DMS53 treated with DMSO at 0.1 percent for 48 hours (cell line): ENCODE results near the gene RIMOC1.

Experiments used
- DNase-seq: peaks from one replicate; lab custom pipeline; 2025; ENCODE audit not compliant: unreplicated experiment; lab: John Stamatoyannopoulos, UW

The RIMOC1 gene, protein sequence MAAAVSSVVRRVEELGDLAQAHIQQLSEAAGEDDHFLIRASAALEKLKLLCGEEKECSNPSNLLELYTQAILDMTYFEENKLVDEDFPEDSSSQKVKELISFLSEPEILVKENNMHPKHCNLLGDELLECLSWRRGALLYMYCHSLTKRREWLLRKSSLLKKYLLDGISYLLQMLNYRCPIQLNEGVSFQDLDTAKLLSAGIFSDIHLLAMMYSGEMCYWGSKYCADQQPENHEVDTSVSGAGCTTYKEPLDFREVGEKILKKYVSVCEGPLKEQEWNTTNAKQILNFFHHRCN

GRCh38 chr5:41903892-41904799, at the start of gene RIMOC1:
TSS of gene RIMOC1 (plus strand) at chr5:41904344. CDS start at chr5:41904368, 24 bp downstream.
- peak; percentile 96 for DNase-seq

DNA sequence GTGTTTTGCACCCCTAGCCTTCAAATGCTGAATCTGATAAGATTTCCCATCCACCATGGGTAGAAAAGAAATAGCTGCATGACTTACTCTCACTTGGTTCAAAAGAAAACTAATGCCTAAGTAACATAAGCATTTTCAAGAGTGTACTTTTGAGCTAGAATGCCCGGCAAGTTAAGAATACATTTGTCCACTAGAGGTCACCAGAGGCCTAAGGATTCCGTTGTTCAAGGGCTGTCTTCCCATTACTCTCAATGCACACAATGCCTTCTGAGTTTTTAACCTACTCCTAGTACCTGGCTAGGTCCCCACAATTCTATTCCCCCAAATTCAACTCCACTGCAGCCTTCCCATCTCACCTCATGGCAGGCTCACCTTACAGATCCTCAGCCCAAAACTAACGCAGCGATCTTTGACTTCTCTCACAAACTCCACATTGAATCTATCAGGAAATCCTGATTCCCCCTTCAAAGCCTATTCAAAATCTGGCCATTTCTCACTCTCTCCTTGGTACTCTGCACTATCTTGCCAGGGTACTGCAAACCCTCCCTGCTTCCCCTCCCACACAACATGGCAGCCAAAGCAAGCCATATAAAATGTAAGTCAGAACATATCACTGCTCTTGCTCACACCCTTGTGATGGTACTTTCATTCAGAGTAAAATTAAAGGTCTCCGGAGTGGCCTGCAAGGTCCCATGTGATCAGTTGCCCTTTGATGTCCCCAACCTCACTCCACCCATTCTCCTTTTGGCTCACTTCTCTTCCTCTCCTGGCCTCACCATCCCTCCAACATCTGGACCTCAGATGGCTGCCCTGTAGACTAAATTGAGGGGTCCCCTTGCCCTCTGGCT, 47.3 kb upstream of the RIMOC1 start:
- peak; percentile 38 for DNase-seq

GRCh38 chr5:41857989-41858388, 46.2 kb upstream of the RIMOC1 start:
- no peak for DNase-seq

- DNase-seq = no peak
Measured at GRCh38 chr5:41858890-41859289, 45.3 kb upstream of the RIMOC1 start.

DNA sequence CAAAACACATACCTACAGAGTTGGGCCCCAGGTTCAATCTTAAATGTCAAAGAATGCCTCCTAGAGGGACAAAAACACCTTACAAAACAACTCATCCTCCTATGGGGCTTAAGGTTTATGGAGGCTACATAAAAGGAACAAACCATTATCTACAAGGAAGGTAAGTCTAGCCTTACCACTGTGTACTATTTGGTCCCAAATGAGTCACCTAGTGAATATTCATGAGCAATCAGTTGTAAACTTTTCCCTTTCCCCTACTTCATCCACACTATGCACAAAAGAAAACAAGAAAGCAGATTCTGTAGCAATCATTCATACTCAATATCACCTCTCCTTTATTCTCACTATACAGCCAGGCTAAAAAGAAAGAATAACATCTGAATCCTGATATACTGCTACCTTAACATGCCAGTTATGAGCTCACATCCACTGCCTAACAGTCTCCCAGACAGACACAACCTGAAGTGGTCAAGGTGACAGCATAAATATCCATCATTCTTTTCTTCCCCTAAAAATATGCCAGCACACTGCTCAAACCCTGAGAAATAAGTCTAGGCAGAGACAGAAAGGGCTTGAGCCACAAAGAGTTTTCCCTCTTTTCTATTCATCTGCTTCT, 40.2 kb upstream of the RIMOC1 start:
- no peak for DNase-seq

DNA sequence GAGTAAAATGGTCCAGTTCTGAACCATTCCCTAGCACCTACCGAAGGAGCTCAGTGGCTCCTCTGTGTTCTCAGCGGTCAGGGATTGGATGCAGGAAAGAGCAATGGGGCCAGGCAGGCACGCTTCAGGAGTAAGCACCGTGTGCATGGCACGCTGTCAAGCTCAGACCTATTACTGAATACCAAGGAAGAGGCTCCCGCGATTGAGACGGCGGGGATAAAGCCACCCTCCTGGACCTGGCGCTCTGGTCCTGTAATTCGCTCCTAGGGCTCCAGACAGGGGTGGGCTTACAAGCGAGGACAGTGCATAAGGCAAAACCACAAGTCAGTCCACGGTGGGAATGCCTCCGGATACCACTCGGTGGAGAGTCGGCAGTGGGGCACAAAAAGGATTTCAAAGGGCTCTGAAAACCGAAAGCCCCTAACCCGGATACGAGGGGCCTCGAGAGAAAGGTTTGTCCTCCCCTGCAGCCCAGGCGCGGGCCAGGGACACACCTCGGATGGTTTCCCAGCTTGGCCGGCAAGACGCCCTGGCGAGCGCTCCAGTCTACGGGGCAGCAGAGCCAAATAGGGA, 34.9 kb upstream of the RIMOC1 start:
- no peak for DNase-seq

- DNase-seq = peak; percentile 70
Measured at GRCh38 chr5:41869724-41870626, 34.2 kb upstream of the RIMOC1 start, which contains the start of gene OXCT1. TSS of gene OXCT1 (minus strand) at chr5:41870425. CDS start at chr5:41870358, 67 bp downstream.

- no peak for DNase-seq
Measured at GRCh38 chr5:41870627-41871048, 33.5 kb upstream of the RIMOC1 start.

DNA sequence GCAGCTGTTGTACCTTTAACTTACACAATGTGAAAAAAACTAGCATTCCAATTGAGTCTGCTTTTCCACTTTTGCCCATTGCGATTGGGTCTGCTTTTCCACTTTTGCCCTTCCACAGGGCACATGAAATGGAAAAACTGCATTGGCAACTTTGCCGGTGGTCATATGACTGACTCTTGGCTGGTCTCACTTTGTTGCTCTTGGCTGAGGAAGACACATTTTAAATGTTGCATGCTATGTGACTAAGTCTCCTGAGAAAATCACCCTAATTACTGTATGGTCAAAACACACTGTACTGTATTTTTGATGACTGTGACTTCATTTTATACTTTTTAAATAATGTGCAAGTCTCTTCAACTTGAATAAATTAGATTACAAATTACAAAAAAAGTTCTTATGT, 32.3 kb upstream of the RIMOC1 start:
- no peak for DNase-seq

GRCh38 chr5:41874512-41875060, 29.6 kb upstream of the RIMOC1 start:
- no peak for DNase-seq

DNA sequence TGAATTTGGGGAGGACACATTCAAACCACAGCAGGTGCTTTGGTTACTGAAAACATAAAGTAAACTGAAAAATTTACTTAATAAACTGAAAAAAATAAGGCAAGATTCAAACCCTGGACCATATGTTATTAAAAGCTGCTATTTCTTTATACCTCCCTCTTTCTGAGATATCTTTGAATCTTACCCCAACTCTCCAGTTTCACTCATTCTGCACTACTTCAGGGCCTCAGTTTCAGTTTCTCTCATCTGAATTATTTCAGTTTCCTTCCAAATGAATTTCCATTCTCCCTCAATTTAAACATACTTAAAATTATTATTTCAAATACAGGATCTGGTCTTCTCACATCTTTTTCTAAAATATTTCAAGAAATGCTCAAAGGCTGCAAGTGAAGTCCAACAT, 29.0 kb upstream of the RIMOC1 start:
- DNase-seq = no peak

GRCh38 chr5:41876678-41877077, 27.5 kb upstream of the RIMOC1 start:
- DNase-seq = peak; percentile 36

- no peak for DNase-seq
Measured at GRCh38 chr5:41877408-41877807, 26.7 kb upstream of the RIMOC1 start.

DNA sequence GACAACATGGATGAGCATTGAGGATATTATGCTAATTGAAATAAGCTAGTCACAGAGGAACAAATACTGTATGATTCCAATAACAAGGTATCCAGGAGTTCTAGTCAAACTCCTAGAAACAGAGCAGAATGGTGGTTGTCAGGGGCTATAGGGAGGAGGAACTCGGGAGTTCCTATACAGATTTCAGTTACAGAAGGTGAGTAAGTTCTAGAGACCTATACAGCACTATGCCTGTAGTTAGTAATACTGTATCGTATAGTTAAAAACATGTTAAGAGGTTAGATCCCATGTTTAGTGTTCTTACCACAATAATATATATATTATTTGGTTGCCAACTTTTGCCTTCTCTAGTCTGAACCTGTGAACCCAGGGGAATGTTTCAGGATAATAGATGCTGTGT, 26.0 kb upstream of the RIMOC1 start:
- DNase-seq = no peak

DNA sequence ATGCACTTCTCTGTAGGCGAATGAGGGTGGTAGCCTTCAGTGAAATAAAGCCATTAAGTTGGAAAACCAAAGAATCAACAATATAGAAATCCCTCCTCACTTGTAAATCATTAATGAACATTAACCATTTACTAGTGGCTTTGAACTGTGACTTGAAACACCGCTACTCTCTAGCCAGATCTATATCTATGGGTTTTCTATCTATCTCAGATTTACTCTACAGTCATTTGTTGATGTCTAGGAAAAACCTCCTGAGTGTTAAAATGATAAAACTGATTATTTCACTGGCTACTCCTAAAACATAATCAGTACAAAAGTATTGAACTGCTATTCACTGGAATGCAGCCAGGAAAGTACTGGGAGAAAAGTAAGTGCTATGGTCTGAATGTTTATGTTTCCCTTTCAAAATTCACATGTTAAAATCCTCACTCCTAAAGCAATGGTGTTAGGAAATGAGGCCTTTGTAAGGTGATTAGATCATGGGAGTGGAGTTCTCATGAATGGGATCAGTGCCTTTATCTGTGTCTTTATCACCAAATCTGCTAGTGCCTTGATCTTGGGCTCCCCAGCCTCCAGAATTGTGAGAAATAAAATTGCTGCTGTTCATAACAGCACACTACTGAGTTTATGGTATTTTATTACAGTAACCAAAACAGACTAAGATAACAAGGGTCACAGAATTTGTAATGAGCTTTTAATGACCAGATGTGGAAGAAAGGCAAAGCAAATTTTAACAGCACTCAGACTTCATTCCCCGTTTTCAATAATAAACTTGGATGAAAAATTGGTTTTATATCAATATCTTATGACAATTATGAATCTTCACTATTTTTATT, 25.3 kb upstream of the RIMOC1 start:
- DNase-seq = no peak

DNA sequence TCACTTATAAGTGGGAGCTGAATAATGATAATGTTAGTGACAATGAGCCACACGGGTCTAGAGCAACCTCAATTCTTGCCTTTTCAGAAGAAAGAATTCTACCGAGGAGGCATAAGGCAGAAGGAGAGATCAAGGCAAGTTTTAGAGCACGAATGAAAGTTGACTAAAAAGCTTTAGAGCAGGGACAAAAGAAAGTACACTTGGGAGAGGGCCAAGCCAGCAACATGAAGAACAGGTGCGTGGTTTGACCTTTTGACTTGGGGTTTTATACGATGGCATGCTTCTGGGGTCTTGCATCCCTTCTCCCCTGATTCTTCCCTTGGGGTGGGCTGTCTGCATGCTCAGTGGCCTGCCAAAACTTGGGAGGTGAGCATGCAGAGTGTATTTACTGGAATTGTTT, 21.4 kb upstream of the RIMOC1 start:
- DNase-seq = no peak

DNA sequence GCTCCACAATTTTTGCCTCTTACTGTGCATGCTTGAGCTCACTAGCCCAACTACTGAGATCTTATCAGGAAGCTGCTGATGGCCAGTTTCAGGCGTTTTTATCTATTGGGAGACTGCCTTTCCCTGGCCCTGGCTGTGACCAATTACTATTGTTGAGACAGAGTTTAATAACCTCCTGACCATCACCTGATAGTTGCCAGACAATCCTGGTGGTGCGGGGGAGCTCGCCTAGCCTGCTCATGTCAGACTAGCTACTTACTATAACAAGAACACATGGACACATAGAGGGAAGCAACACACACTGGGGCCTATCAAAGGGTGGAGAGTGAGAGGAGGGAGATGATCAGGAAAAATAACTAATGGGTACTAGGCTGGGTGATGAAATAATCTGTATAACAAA, 20.9 kb upstream of the RIMOC1 start:
- no peak for DNase-seq

GRCh38 chr5:41883936-41884335, 20.2 kb upstream of the RIMOC1 start:
- no peak for DNase-seq
